Retinal pigment epithelial cell (primary cell): ENCODE results near the gene RPS14.

Source experiments
- DNase-seq: peaks from one replicate; pipeline ENCODE4 v3.0.0-alpha.2; 2010; ENCODE audit warnings: low read depth
- H3K4me3 ChIP-seq: 2 replicates; pipeline ENCODE4 v1.5.1; 2011; ENCODE audit warnings: mild to moderate bottlenecking, low read length, control low read depth, moderate library complexity
- TF ChIP-seq, protein P1 (sequence below): conservative IDR thresholded peaks from 2 replicates; pipeline ENCODE4 v1.5.1; 2011; ENCODE audit warnings: low read depth, low read length, control low read depth, inconsistent platforms

RPS14 gene

DNA sequence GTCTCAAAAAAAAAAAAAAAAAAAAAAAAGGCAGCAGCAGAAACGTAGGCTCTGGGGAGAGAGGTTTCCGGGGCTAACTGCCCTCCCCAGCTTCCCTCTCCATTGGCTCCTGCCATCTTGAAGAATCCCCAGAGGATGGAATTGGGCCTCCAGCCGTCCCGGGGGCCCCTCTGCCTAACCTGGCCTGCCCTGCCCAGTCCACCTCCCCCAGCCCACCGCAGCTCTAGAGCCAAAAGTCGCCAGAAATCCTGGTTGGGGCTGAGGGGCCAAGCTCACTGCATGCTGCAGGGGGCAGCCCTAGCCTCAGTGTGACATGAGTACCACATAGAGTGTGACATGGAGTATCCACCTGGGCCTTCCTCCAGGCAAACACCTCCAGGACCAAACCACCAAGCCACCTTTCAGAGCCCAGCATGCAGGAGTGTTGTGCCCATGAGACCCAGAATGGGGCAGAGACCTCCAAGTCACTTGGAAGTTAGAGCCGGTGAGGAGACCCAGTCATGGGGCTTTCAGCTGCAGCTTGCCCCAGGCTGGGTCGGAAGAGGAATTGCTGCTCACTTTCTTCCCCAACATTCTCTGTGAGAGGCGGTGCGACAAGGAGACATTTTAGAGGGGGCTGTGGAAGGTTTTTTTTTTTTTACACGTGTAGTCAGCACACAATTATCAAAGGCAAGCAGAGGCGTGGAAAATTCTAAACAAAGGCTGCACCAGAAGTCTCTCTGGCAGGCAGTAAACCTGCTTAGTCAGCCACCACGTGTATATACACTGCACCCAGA lies 54.4 kb downstream of the RPS14 start:
- TF ChIP-seq, protein P1, sequence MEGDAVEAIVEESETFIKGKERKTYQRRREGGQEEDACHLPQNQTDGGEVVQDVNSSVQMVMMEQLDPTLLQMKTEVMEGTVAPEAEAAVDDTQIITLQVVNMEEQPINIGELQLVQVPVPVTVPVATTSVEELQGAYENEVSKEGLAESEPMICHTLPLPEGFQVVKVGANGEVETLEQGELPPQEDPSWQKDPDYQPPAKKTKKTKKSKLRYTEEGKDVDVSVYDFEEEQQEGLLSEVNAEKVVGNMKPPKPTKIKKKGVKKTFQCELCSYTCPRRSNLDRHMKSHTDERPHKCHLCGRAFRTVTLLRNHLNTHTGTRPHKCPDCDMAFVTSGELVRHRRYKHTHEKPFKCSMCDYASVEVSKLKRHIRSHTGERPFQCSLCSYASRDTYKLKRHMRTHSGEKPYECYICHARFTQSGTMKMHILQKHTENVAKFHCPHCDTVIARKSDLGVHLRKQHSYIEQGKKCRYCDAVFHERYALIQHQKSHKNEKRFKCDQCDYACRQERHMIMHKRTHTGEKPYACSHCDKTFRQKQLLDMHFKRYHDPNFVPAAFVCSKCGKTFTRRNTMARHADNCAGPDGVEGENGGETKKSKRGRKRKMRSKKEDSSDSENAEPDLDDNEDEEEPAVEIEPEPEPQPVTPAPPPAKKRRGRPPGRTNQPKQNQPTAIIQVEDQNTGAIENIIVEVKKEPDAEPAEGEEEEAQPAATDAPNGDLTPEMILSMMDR: no peak
- DNase-seq: no peak
- H3K4me3 ChIP-seq: no peak overlapping the region

DNA sequence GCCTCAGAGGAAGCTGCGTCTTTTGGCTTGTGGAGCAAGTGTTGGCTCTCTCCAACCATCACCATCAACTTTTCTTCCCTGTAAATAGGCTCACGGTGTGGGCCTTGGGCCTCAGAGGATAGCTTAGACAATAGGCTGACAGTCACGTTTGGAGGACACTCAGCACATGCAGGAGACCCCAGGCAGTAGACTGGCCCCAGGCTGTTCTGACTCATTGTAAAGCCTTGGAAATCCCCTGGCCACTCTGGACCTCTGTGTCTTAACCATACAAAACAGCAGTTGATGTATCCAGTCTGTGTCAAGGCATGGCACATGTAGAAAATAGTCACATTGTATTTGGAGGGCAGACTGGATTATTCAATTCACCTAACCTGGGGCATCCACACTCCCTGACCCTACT lies 55.4 kb downstream of the RPS14 start:
- H3K4me3 ChIP-seq: no peak overlapping the region
- DNase-seq: no peak
- TF ChIP-seq, protein P1: no peak

DNA sequence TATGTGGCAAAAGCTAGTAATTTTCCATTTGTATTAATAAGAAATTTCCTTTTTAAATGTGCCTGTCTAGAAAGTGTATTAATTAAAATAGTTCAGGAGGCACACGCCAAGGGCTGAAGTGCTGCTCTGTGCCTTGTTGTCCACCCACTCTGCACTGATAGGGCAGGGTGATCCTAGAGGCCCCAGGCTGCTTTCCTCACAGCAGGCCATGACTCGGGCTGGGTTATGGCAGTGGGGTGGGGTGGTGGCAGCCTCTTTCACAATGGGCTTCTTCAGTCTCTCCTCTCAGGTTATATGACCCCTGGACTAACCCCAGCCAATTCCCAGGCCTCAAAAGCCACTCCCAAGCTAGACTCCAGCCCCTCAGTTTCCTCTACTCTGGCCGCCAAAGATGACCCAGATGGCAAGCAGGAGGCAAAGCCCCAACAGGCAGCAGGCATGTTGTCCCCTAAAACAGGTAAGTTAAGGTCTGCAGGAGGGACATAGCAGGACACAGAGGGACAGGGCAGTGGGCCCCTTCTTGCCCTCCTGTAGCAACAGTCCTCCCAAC lies 56.4 kb downstream of the RPS14 start:
- no peak overlapping the region for H3K4me3 ChIP-seq
- TF ChIP-seq, protein P1: no peak
- DNase-seq: no peak

DNA sequence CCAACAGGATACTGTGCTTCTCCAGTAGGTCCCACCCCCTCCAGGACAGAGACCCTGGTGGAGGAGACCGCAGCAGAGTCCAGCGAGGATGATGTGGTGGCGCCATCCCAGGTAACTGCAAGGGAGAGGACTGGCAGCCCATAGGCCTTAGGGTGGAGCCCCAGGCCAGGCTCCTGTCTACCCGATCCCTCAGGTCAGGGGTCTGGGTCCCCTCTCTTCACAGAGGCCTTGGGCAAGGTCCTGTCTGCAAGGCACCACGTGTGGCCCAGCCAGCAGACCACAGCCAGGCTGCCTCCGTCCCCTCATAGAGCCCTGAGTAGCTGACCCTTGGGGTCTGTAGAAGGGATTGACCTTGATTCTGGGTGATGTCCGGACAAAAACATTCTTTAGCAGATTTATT lies 56.9 kb downstream of the RPS14 start:
- no peak overlapping the region for H3K4me3 ChIP-seq
- no peak for DNase-seq
- TF ChIP-seq, protein P1: no peak
